Ovary (tissue), 3 donors: ENCODE results near the gene FOXI1.

Source experiments
- CTCF ChIP-seq, 3 donors: fragments of 450-650 bp in 2 of 3; fragments of 200-600 bp in 1 of 3; IDR thresholded peaks; one replicate each; pipeline versions ENCODE4 v1.5.1 to v1.8.0; 2016 to 2022; ENCODE audit warnings: antibody characterized with exemption in 3 of 3, mild to moderate bottlenecking in 1 of 3
- POLR2A ChIP-seq: fragments of 450-650 bp; IDR thresholded peaks from one replicate; pipeline ENCODE4 v1.6.1; 2017; ENCODE audit warnings: antibody characterized with exemption, mild to moderate bottlenecking, moderate library complexity
- donor health status: DM: no; HTN: no; CAD: no.

- TF ChIP-seq CTCF (IDR thresholded peaks at IDR 0.05) = no peak
- TF ChIP-seq POLR2A = no peak
These were observed 24.8 kb upstream of the FOXI1 start for GRCh38 chr5:170080786-170081445.
